Lung microvascular endothelial cell (primary cell): ENCODE measurements around the gene RPLP2. TPM values are rescaled to one million over a fixed set of nuclear protein-coding genes. Genes with fewer than 3 reads are reported as not detected.
A peak's percentile ranks its signal among the peaks of the same experiment; 100 is the strongest.

Experiments
- DNase-seq, 2 donors: peaks; one replicate each; pipeline versions ENCODE4 v3.0.0 to v3.0.0-alpha.2; 2010; ENCODE audit warnings: low read depth in 2 of 2
- total RNA-seq: library from RNA; depleted of rRNA; stranded (reverse); fragments of >200 nt; gene quantifications from 2 replicates; pipeline ENCODE4 v1.2.1, GENCODE V29; 2014

The RPLP2 gene
- total RNA-seq, 1 donor from 2014 or later = 383 TPM

DNA sequence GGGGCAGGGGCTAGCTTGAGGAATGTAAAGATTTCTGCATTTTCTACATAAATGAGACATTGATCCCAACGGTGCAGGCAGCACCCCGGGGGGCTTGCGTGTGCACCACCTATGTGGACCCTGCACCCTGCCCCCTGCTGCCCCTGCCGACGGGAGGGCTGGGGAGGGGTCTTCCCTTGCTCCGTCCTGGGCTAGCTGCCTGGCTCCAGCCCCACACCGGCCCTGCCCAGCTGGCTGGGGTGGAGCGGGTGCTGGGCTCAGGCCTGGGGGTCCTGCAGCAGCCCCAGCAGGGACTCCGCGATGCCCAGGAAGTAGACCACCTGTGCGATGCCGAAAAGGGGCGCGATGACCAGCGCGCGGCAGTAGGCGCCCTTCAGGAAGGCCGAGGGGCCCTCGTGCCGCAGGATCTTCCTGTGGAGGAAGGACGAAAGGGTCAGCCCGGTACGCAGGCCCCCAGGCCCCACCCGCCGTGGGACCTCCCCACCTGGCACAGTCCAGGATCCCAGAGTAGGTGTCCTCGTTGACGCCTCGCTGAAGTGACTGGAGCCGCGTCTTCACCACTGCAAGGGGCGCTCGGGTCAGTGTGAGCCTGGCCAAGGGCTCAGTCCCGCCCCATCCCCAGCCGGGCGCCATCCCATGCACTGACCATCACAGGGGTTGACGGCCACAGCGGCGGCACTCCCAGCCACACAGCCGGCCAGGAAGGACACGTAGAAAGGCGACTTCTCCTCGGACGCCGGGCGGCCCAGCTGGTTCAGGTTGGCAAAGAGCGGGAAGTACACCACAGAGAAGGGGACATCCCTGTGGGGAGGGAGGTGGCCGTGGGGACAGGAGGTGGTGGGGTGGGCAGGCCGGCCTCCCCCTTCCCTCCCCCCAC, 17.9 kb upstream of the RPLP2 start:
- DNase-seq = no peak

DNA sequence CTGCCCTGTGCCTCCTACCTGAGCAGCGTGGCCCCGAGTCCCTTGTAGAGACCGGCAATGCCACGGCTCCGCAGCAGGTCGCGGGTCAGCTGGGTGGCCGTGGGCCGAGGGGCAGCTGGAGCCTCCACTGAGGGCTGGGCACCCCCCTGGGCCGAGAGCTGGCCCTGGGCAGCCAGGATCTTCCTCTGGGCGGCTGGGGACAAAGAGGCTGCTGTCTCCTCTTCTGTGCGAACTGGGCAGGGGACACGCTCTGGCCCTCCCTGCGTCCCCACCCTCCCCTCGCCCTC, 17.3 kb upstream of the RPLP2 start:
- no peak for DNase-seq

DNA sequence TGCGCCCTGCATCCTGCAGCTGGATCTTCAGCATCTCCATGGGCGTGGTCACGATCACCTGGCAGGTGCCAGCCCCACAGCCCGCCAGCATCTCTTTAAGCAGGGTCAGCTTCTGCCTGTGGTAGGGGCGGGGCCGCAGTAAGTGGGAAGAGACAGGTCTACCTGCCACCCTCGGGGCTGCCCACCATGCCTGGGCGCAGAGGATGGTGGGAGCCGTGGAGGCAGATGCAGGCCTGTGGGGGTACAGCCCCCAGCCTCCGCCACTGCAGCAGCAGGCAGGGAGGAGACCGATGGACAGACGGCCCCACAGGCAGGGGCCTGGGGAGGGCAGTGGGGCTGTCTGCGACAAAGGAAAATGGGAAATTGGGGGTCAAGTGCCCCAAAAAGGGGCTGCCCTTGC, 16.9 kb upstream of the RPLP2 start:
- no peak for DNase-seq

DNA sequence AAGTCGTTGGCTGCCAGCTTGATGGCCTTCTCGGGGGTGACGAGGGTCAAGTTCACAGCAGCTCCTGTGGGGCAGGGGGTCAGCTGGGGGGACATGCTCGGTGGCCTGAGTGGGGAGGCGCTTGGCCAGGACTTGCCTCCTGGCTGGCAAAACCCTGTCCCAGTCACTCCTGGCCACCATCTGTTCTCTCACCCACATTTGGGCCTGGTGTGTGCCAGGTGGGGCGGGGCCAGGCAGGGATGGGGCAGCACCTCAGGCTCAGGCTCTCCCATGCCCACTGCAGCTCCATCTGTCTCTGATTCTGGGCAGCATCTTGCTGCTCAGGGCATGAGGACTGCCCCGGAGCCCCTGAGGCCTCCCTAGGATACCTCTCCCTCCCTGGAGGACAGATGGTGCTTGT, 16.2 kb upstream of the RPLP2 start:
- DNase-seq = no peak

DNA sequence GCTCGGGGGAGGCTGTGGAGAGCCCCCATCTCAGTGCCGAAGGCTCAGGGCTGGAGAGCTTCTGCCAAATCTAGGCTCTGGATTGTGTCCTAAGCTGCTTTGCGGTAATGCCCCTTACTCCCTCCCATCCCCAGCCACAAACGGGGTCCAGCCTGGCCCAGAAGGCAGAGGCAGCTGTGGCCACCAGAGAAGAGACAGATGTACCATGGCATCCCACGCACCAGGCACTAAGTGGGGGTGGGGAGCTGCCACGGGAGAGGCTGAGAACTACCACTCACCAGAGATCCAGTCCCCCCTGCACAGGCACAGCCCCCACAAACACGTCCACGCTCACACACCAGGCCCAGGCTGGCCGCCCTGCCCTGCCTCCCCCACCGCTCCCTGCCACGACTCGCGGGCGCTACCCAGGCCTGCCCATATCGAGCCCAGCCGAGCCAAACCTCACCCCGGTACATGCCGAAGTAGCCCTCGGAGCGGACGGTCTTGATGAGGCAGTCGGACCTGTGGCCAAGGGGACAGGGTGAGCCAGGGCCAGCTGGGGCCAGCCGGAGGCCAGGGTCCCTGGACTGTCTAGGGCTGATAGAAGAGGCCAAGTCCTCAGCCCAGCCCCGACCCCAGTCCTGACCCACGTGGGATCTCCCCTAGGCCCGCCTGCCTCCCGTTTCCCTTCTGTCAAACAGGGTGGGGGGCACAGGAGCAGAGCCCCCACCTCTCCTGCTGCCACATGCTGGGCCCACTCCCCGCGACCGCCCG, 15.6 kb upstream of the RPLP2 start:
- DNase-seq = no peak

DNA sequence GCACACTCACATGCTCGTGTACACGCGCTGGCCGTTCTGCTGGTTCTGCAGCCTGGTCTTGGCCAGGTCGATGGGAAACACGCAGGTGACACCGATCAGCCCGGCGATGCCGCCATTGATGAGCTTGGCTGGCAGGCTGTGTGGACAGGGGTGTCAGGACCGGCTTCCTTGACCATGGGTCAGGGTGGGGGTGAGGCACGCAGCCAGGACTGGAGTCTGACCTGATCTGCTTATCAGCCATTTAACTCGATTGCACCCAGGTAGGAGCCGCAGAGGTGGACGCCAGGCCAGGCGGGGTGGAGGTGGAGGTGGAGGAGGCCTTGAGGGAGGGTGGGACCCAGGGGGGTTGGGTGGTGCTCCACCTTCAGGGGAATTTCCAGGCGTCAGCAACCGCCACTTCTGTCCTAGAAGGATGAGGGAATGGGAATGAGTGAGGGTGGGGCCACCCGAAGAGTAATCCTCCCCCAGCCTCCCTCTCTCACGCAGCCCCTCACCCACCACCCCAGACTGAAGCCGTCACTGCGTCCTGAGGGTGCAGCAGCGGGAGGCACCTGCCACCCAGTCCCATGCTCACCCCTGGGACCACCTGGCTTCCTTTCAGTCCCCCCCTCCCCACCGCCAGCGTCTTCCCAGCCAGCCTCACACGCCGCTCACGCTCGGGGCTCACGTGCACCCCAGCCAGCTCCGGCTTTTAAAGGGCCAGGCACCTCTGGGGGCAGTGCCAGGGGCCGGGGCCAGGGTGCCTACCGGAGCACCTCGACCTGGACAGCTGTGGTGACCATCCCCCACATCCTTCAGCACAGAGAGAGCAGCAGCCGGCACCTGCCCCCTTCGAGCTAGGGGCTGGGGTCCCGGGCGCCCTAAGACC, 14.8 kb upstream of the RPLP2 start:
- DNase-seq = no peak

DNA sequence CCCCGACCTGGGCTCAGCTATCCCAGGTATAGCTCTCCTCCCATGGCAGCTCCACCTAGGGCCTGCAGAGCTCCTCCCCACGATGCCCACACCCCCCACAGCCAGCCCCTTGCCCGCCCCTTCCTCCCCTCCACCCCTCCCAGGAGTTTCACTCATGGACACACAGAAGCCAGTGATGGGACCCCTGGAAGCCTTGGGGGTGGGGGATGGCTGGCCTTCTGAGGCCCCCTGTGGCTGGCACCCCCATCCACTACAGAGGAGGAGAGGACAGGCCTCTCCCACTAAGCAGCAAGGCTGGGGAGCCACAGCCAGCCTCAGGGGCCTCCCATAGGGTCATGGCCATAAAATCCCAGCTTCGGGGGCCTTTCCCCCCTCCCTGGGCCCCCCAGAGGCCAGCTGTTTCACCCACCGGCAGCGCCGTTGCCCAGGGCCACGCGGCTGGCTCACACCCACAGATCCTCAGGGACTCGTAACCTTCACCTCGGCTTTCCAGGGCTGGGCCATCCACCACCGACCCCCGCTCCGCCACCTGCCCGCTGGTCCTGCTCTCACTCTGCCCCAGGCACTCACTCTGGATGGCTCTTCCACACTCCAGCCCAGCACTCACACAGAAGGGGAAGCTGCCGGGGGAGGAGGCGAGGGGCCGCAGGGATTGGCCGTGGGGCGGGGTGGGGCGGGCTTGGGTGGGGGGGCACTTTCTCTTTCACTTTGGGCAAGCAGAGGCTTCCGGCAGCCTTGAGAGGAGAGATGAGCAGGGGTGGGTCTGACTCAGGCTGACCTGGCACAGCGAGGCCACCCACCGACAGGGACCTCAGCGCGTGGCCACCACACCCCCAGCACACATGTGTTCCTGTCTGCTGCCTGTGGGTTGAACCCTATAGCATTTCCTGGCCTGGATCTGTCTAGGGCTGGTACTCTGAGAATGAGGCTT, 13.9 kb upstream of the RPLP2 start:
- peak; percentile 81 to 84 for DNase-seq

DNA sequence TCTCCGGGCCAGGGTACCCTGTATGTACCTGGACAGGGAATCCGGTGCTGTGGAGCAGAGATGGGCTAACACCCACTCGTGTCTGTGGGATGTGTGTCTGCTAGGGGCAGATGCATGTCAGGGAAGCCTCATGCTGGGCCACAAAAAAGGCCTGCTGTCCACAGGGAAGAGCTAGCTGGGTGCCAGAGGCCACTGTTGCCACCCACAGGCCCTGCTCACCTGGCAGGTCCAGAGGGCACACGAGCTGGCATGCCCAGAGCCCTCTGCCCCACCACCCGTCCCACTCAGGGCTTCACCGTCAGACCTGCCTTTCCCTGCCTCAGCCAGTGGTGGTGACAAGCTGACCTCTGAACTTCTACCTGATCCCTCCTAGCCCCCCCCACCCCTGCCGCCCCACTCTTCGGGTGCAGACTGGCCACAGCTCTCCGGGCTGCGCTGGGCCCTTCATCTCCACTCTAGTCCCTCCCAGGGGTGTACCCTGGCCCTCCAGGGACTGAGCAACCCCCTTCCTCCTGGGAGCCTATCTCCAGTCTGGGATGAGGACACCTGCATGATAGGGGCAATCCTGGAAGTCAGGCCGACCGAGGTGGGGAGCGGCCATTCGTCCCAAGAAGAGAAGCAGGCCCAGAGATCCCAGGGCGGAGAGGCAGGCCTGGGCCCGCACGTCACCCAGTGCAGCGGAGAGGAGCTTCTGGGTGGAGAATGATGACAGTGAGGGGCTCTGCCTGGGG, 13.0 kb upstream of the RPLP2 start:
- DNase-seq = no peak

DNA sequence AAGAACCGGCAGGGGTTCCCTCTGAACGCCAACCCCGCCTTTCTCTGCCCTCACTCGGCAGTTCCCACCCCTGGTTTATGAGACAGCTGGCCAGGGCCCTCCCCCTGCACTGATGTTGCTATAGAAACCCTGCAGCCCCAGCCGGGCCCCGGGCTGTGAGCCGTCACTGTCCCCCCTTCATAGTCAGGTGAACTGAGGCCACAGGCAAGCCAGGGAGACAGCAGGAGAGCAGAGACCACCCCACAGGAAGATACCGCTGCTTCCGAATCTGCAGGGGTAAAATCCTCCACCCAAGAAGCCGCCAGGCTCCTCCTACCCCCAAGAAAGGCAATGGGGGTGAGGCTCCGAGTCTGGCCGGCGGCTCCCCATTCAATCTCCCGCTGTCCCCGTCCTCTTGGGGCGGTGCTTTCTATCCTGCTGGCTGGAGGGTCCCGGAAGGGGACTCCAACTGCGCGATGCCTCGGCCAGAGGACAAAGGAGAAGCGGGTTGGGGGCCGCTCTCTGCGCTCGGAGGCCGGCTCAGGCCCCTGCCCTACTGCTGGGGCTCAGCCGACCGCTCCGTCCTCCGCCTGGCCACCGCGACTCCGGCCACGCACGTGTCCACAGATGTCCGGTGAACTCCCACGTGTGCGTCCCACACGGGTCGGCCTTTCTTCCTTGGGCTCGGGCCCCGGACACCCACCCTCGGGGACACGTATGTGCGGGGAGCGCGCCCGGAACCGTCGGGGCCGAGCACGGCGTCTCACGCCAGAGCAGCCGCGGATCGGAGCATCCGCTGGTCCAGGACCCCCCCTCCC, 12.3 kb upstream of the RPLP2 start:
- peak; percentile 75 to 81 for DNase-seq

DNA sequence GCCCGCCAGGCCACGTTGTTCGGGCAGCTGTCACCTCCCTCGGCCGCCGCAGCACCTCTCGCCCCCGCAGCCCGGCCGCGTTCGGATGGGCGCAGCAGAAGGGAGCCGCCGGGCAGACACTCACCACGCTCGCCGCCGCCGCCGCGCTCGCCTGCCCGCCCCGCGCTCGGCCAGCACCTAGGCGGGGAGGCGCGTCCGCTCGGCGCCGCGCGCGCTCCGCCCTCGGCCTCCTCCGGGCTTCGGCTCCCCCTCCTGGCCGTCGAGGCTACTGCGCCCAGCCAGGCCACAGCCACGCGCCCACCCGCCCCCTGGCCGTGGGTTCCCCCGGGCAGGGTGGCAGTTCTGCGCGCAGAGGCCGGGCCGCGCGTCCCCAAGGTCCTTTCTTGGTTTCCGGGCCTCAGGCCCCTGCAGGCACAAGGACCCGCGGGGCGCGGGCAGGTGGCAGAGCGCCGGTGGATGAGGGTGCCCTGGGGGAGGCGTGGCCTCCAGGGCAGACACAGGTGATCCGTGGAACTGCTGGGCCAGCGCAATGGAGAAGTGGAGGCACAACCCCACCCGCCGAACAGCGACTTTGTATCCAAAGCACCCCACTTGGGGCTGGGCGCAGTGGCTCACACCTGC, 11.6 kb upstream of the RPLP2 start, which contains the start of gene SLC25A22:
Gene SLC25A22 (minus strand): TSS at position 189 of the 621 bp plus-strand sequence. CDS start 3,275 bp downstream, outside the sequence.
- peak; percentile 81 to 87 for DNase-seq

DNA sequence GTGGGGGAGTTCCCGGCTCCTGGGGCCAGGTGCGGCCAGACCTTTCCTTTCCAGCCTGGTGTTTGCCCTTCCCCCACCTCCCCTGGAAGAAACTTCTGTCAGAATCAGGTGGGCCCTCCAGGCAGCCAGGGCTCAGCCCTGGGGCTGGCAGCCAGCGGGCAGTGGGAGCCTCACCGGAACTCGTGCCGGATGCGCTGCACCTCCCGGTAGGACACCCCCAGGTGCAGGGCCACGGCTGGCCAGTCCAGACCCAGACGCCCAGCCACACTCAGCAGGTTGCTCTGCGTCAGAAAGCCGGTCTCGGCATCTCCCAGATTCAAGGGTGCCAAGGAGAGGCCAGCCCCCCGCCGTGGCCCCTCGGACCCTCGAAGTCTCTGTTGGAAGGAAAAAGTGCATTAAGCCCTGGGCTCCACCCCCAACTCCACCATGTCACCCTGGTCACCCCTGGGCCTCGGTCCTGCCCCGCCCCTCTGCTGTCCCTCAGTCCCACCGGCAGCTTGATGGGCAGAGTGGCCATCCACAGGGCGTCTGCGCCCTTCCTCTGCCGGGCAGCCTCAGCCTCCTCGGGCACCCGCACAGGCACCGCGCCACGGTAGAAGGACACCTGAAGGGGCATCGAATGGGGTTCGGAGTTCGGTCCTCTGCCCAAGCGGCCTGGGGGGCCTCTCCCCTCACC, 10.0 kb upstream of the RPLP2 start:
- no peak for DNase-seq

DNA sequence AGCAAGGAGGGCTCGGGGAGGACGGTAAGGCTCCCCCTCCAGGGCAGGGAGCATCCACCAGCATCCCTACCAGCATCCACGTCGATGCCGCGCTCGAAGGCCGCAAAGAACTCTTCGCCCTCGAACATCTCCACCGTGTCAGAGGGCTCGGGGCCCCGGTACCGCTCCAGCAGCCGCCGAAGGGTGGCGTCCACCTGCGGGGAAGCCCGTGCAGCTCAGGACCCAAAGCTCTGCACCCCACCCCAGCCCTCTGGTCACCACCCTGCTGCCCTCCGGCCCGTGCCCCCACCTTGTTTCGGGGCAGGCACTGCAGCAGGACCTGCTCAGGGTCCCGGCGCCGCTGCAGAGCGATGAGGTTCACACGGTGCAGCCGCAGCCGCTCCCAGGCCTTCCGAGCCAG, 9.3 kb upstream of the RPLP2 start:
- no peak for DNase-seq

DNA sequence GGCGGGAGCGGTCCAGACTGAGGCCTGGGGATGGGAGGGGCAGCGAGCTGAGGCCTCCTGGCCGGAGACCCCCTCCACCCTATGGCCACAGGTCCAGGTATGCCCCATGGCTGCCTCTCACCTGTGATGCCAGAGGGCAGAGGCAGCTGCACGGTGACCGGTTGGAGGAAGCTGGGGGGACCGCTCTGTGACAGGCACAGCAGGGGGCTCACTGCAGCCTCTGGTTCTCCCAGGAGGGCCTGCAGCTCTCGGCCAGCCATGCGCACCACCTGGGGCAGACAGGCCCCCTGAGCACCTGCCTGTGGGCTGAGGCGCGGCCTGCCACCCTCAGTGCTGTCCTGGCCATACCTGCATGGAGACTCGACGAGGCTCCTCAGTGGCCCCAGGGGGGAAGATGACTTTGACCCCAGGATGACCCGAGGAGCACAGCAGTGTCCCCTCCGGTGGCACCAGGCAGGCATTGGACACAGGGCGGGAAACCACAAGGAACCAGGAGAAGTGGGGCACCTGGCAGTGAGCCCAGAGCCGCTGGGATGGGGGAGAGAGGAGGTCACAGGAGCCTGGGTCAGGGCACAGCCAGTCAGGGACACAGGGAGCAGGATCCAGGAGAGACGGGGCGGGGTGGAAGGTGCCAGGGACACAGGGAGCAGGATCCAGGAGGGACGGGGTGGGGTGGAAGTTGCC, 8.5 kb upstream of the RPLP2 start:
- no peak for DNase-seq

DNA sequence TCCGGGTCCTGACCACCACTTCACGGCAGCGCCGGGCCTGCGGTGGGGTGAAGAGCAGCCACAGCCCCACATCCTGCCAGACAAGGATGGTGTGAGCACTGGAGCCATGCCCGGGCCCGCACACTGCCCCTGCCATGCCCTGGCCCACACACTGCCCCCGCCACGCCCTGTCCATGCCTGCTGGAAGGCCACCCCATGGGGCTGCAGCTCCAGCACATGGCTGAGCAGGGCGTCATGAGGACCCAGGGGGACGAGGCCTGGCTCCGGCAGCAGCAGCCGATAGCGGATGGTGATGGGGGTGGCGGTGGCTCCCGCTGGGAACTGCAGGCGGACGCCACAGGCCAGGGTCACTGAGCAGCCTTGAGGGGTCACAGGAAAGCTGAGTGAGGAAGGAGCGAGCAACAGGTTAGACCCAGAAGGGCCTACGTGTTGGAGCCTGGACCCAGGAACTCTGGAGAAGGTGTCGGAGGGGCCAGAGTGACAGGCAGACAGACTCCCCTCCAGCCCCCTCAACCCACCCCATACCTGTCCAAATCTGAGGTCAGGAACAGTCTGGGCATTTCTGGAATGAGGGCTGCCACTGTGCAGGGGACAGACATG, 7.6 kb upstream of the RPLP2 start:
- DNase-seq = no peak

DNA sequence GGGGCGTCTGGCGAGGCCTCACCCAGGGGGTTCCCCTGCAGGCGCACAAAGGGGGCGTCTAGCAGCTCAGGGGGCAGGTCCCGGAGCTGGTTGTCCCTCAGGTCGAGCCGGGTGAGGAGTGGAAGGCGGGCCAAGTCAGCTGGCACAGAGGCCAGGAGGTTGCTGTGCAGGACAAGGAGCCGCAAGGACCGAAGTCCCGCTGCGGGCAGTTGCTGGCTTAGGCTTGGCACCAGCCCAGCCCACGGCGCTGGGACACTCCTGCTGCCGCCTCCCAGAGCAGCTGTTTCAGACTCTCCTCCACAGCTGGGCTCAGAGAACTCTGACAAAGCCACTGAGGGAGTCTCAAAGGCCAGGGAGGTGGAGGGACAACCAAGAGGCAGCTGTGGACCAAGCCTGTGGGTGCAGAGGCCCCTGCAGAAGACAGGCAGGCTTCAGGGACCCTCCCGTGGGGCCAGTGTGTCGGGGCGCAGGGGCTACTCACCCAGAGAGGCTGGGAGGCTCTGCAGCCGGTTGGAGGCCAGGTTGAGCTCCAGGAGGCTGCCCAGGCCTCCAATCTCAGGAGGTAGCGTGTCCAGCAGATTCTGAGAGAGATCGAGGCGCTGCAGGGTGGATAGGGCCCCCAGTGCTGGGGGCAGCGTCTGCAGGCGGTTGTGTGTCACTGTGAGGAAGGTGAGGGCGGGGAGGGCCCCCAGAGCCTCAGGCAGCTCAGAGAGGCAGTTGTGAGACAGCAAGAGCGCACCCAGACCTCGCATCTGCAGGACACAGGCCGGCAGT, 6.9 kb upstream of the RPLP2 start:
- no peak for DNase-seq

DNA sequence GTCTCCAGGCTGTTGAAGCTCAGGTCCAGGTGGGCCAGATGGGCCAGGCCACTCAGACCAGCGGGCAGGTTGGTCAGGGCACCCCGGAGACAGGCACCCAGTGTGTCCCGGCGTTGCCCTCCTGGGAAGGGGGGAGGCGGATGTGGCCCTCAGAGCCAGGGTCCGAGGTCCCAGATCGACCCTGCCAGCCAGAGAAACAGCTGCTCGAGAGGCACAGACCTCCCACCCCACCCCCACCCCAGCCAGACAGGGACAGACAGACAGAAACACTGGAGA, 6.4 kb upstream of the RPLP2 start:
- DNase-seq = no peak
